Epithelial cell of esophagus (primary cell): ENCODE measurements around the gene ASNSD1.

Experiments
- DNase-seq: peaks from one replicate; pipeline ENCODE4 v3.0.0; 2010; ENCODE audit warnings: low read depth
- H3K4me3 ChIP-seq: 2 replicates; pipeline ENCODE4 v1.5.1; 2011; ENCODE audit warnings: mild to moderate bottlenecking, low read length, control low read depth
- CTCF ChIP-seq: IDR thresholded peaks from 2 replicates; pipeline ENCODE4 v1.5.1; 2011; ENCODE audit warnings: low read depth, mild to moderate bottlenecking, low read length, control low read depth, inconsistent platforms; ENCODE audit not compliant: insufficient read depth; ENCODE audit errors: missing control alignments

The ASNSD1 gene

GRCh38 chr2:189719571-189719970, 58.3 kb downstream of the ASNSD1 start:
- H3K4me3 ChIP-seq: no peak overlapping the region
- DNase-seq: peak; percentile 4
- no peak for TF ChIP-seq CTCF
